ENCODE data around the gene MEF2D. TPM values are rescaled to one million over a fixed set of nuclear protein-coding genes. Genes with fewer than 3 reads are reported as not detected.

The MEF2D gene
- total RNA-seq, 1 experiment from 2014 or later = 18.7 TPM

GRCh38 chr1:156549390-156549789, 48.8 kb upstream of the MEF2D start:
- no peaks in the 10 kb centered on the region for H3K9me3 Mint-ChIP-seq
- no CpG with 5 or more reads among the region's 2 CpGs for WGBS (ENCODE audit: extremely low coverage, insufficient read length, low lambda C conversion rate)
- H3K27ac Mint-ChIP-seq = no peak overlapping the region; a peak in 1 of 7 replicates
- no peak overlapping the region for H3K9ac ChIP-seq (ENCODE audit: extremely low read depth, insufficient read length, low read length)
- no peak overlapping the region for H3T11ph ChIP-seq (ENCODE audit: low read length)
- no peak overlapping the region for H3K56ac ChIP-seq (ENCODE audit: insufficient read length, low read depth, low read length)
- no peaks in the 10 kb centered on the region for H3K79me2 ChIP-seq (ENCODE audit: insufficient read depth, low read length)
- H3K36me3 Mint-ChIP-seq (ENCODE audit: insufficient read depth in 1 of 3, low read depth in 3 of 3) = peaks cover 10 to 51% (median 41%) of the 10 kb centered on the region in 3 experiments
- H4K20me1 ChIP-seq (ENCODE audit: control insufficient read depth, insufficient read depth, insufficient read length) = no peaks in the 10 kb centered on the region
- no peak overlapping the region for H2BK15ac ChIP-seq (ENCODE audit: low read depth, low read length)
- H3K27me3 ChIP-seq (ENCODE audit: insufficient read depth, low read length) = no peaks in the 10 kb centered on the region
- no peak overlapping the region for H4K91ac ChIP-seq (ENCODE audit: insufficient read length, low read depth, low read length)
- H2BK120ac ChIP-seq (ENCODE audit: low read depth, low read length, poor library complexity, severe bottlenecking) = no peak overlapping the region
- no peaks in the 10 kb centered on the region for H3K4me1 Mint-ChIP-seq
- H2AFZ ChIP-seq (ENCODE audit: low read length) = no peak overlapping the region
- no peak overlapping the region for H2BK20ac ChIP-seq (ENCODE audit: low read depth, low read length, poor library complexity, severe bottlenecking)
- no peak overlapping the region for H3K14ac ChIP-seq (ENCODE audit: insufficient read depth, low read length)
- DNase-seq = no peak
- no peak overlapping the region for H4K5ac ChIP-seq (ENCODE audit: insufficient read length, low read depth, low read length)
- no peak overlapping the region for H3K27ac ChIP-seq (ENCODE audit: insufficient read length, low read depth, low read length)
- H3K79me1 ChIP-seq (ENCODE audit: insufficient read depth, low read depth, low read length, poor library complexity, severe bottlenecking) = no peaks in the 10 kb centered on the region
- no peak overlapping the region for H3K4me2 ChIP-seq (ENCODE audit: insufficient read depth, insufficient read length, low read length)
- no peak overlapping the region for H2AK5ac ChIP-seq (ENCODE audit: insufficient read length, low read length)
- no peaks in the 10 kb centered on the region for H3K4me1 ChIP-seq (ENCODE audit: insufficient read depth, low read length)
- H3K4ac ChIP-seq (ENCODE audit: low read depth, low read length) = no peak overlapping the region
- H3K23ac ChIP-seq (ENCODE audit: insufficient read length, low read depth, low read length) = no peak overlapping the region
- H3K23me2 ChIP-seq (ENCODE audit: insufficient read length, low read depth, low read length, poor library complexity, severe bottlenecking) = no peaks in the 10 kb centered on the region
- H3K27me3 Mint-ChIP-seq (ENCODE audit: low read depth) = no peaks in the 10 kb centered on the region
- H3K9me3 ChIP-seq (ENCODE audit: control insufficient read depth, low read depth, low read length) = no peaks in the 10 kb centered on the region
- H3K4me3 Mint-ChIP-seq = no peak overlapping the region
- H3K18ac ChIP-seq (ENCODE audit: insufficient read length, low read depth, low read length) = no peak overlapping the region
- no peak overlapping the region for H2BK5ac ChIP-seq (ENCODE audit: insufficient read length, low read length)
- no peak overlapping the region for H4K8ac ChIP-seq (replicated peaks; ENCODE audit: insufficient read length, low read depth, low read length)
- TF ChIP-seq CTCF (conservative IDR thresholded peaks at IDR 0.05) = peak; percentile 30; the same call in 1 of the 3 replicates
- no peak overlapping the region for H2BK12ac ChIP-seq (ENCODE audit: insufficient read length, low read depth, low read length)
